GM12864 (cell line): Measurements from ENCODE around the gene CDH23.
A peak's percentile ranks its signal among the peaks of the same experiment; 100 is the strongest.

ENCODE experiments used
- DNase-seq: peaks from one replicate; pipeline ENCODE4 v3.0.0-alpha.2; 2011; ENCODE audit warnings: low read depth
- H3K4me3 ChIP-seq: 2 replicates; pipeline ENCODE4 v1.5.1; 2011; ENCODE audit warnings: mild to moderate bottlenecking, low read depth, low read length, control low read depth
- CTCF ChIP-seq: IDR thresholded peaks from 2 replicates; pipeline ENCODE4 v1.5.1; 2011; ENCODE audit warnings: low read depth, mild to moderate bottlenecking, moderate library complexity, low read length, control low read depth, inconsistent platforms; ENCODE audit errors: missing control alignments

CDH23 gene

GRCh38 chr10:71426058-71426605 is 29.4 kb downstream of the CDH23 start:
- no peak for TF ChIP-seq CTCF
- no peak overlapping the region for H3K4me3 ChIP-seq
- DNase-seq = no peak

GRCh38 chr10:71427246-71427645 is 30.5 kb downstream of the CDH23 start:
- no peak overlapping the region for H3K4me3 ChIP-seq
- no peak for DNase-seq
- TF ChIP-seq CTCF = no peak

GRCh38 chr10:71429304-71429703 is 32.6 kb downstream of the CDH23 start:
- no peak overlapping the region for H3K4me3 ChIP-seq
- TF ChIP-seq CTCF = no peak
- DNase-seq = no peak

- H3K4me3 ChIP-seq = no peak overlapping the region
- TF ChIP-seq CTCF = peak; percentile 51
- DNase-seq = no peak
These were observed 33.2 kb downstream of the CDH23 start for GRCh38 chr10:71429929-71430328.

- peak; percentile 35 for TF ChIP-seq CTCF
- DNase-seq = no peak
- H3K4me3 ChIP-seq = no peak overlapping the region
These were observed 34.8 kb downstream of the CDH23 start for GRCh38 chr10:71431239-71432100.

GRCh38 chr10:71432101-71432905 is 35.6 kb downstream of the CDH23 start:
- DNase-seq = no peak
- no peak overlapping the region for H3K4me3 ChIP-seq
- no peak for TF ChIP-seq CTCF
